Parathyroid adenoma (tissue), 2 donors: ENCODE data around the gene KLF3.

Experiments
- H2AFZ ChIP-seq: fragments of 300-600 bp; sonication (generic); one replicate; pipeline ENCODE4 v1.7.0; 2017; ENCODE audit warnings: antibody characterized with exemption, mild to moderate bottlenecking
- H3K27ac ChIP-seq: fragments of 300-600 bp; sonication (generic); one replicate; pipeline ENCODE4 v1.7.0; 2017
- H3K27me3 ChIP-seq: fragments of 300-600 bp; sonication (generic); one replicate; pipeline ENCODE4 v1.7.0; 2017; ENCODE audit warnings: low read length; ENCODE audit not compliant: control insufficient read depth, insufficient read depth
- H3K36me3 ChIP-seq: fragments of 300-600 bp; sonication (generic); one replicate; pipeline ENCODE4 v1.7.0; 2017; ENCODE audit warnings: low read length; ENCODE audit not compliant: control insufficient read depth, insufficient read depth
- H3K4me1 ChIP-seq: fragments of 300-600 bp; sonication (generic); one replicate; pipeline ENCODE4 v1.7.0; 2017; ENCODE audit warnings: control low read depth
- H3K4me2 ChIP-seq: fragments of 300-600 bp; sonication (generic); one replicate; pipeline ENCODE4 v1.7.0; 2017; ENCODE audit warnings: low read length
- H3K4me3 ChIP-seq: fragments of 300-600 bp; sonication (generic); one replicate; pipeline ENCODE4 v1.7.0; 2017; ENCODE audit warnings: low read depth, low read length
- H3K79me2 ChIP-seq: fragments of 300-600 bp; sonication (generic); one replicate; pipeline ENCODE4 v1.7.0; 2017; ENCODE audit warnings: control low read depth
- H3K9ac ChIP-seq: fragments of 300-600 bp; sonication (generic); one replicate; pipeline ENCODE4 v1.7.0; 2017; ENCODE audit warnings: mild to moderate bottlenecking
- H3K9me3 ChIP-seq: fragments of 300-600 bp; sonication (generic); one replicate; pipeline ENCODE4 v1.7.0; 2017; ENCODE audit warnings: low read length; ENCODE audit not compliant: control insufficient read depth
- TF ChIP-seq, protein P1 (sequence below): fragments of 300-600 bp; sonication (generic); IDR thresholded peaks from one replicate; pipeline ENCODE4 v1.7.0; 2017; ENCODE audit warnings: antibody characterized with exemption, mild to moderate bottlenecking
- donor health status: primary hyperparathyroidism.

Gene KLF3

DNA sequence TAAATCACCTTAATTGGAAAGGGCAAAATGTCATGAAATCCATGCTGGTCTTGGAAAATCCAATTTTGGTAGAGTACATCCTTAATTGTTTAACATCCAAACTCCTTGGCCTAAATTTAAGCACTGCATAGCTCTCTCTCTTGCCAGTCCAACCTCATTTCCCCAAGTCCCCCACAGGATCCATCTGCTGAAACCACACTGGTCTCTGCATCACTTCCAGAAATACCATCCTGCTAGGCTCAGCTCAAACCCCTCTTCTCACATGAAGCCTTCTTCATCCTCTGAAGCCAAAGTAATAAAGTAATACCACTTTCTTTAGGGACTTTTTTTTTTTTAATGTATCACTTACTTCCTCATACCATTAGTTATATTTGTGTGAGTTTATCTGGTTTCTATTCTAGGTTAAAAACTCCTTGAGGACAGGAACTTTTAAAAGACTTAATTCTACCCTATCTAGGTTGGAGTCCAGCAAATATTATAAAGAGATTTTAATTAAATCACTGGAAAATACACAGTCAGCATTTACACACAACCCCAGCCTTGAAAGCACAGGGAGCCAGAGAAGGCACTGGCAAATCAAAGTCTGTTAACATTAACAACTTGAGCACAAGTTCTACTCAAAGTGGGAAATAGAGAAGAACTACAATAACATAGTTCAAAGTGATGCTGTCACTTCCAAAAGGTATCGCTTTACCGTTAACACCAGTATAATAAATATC lies 16.7 kb upstream of the KLF3 start:
- Histone ChIP-seq H3K27me3 (no peaks in the 10 kb centered on the region), H3K4me3 (no peak overlapping the region), H2AFZ (no peak overlapping the region), H3K27ac (no peak overlapping the region), H3K9ac (no peak overlapping the region), H3K4me1 (no peaks in the 10 kb centered on the region), H3K36me3 (no peaks in the 10 kb centered on the region), H3K4me2 (no peak overlapping the region), H3K79me2 (no peaks in the 10 kb centered on the region), H3K9me3 (no peaks in the 10 kb centered on the region)
- TF ChIP-seq, protein P1, sequence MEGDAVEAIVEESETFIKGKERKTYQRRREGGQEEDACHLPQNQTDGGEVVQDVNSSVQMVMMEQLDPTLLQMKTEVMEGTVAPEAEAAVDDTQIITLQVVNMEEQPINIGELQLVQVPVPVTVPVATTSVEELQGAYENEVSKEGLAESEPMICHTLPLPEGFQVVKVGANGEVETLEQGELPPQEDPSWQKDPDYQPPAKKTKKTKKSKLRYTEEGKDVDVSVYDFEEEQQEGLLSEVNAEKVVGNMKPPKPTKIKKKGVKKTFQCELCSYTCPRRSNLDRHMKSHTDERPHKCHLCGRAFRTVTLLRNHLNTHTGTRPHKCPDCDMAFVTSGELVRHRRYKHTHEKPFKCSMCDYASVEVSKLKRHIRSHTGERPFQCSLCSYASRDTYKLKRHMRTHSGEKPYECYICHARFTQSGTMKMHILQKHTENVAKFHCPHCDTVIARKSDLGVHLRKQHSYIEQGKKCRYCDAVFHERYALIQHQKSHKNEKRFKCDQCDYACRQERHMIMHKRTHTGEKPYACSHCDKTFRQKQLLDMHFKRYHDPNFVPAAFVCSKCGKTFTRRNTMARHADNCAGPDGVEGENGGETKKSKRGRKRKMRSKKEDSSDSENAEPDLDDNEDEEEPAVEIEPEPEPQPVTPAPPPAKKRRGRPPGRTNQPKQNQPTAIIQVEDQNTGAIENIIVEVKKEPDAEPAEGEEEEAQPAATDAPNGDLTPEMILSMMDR = no peak

DNA sequence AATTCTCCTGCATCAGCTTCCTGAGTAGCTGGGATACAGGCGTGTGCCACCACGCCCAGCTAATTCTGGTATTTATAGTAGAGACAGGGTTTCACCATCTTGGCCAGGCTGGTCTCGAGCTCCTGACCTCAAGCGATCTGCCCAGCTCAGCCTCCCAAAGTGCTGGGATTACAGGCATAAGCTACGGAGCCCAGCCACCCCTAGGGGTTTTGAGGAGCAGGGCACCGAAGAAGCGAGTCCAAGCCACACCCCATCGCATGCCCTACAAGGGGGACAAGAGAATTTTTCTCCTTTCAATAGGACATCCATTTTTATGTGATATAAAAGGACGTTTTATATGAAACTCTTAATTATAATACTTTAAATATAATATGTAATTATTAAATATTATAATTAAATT lies 13.9 kb upstream of the KLF3 start:
- H3K9me3 ChIP-seq = no peaks in the 10 kb centered on the region

GRCh38 chr4:38654273-38654672 lies 9.7 kb upstream of the KLF3 start:
- Histone ChIP-seq H3K4me1 (no peaks in the 10 kb centered on the region), H3K9me3 (no peaks in the 10 kb centered on the region), H3K36me3 (no peaks in the 10 kb centered on the region), H3K27me3 (no peaks in the 10 kb centered on the region), H2AFZ (no peak overlapping the region), H3K27ac (no peak overlapping the region), H3K9ac (no peak overlapping the region), H3K4me3 (no peak overlapping the region), H3K79me2 (no peaks in the 10 kb centered on the region), H3K4me2 (no peak overlapping the region)
- TF ChIP-seq, protein P1 = no peak

More for the DNA sequence above, 13.9 kb upstream of the KLF3 start:
- Histone ChIP-seq H3K4me3 (no peak overlapping the region), H3K4me1 (no peaks in the 10 kb centered on the region), H2AFZ (no peak overlapping the region), H3K9ac (no peak overlapping the region), H3K27ac (no peak overlapping the region), H3K27me3 (no peaks in the 10 kb centered on the region), H3K4me2 (no peak overlapping the region), H3K36me3 (no peaks in the 10 kb centered on the region), H3K79me2 (no peaks in the 10 kb centered on the region)
- TF ChIP-seq, protein P1 = no peak

DNA sequence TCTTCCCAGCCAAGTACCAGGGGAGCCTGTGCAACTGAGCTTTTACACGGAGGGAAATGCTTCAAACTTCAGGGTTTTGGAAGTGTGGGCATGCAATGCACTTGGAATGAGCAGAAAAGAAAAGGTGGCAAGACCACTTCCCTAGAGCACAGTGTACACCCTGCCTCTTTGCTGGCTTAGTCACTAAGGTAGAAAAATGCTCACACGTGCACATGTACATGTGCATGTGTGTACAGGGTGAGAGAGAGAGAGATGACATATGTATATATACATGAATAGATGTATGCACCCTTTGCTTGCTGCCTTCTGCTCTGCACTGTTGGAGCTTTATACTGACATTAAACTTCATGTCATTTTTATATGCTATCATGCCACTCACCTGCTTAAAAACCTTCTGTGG lies 7.9 kb upstream of the KLF3 start:
- H3K79me2 ChIP-seq = no peaks in the 10 kb centered on the region
- H3K9me3 ChIP-seq = no peaks in the 10 kb centered on the region
- H2AFZ ChIP-seq = no peak overlapping the region
- H3K4me3 ChIP-seq = no peak overlapping the region
- no peak overlapping the region for H3K9ac ChIP-seq
- no peaks in the 10 kb centered on the region for H3K27me3 ChIP-seq
- TF ChIP-seq, protein P1 = no peak
- no peak overlapping the region for H3K4me2 ChIP-seq
- no peaks in the 10 kb centered on the region for H3K36me3 ChIP-seq
- no peak overlapping the region for H3K27ac ChIP-seq
- H3K4me1 ChIP-seq = no peaks in the 10 kb centered on the region

- Histone ChIP-seq H3K79me2 (no peaks in the 10 kb centered on the region), H3K4me2 (no peak overlapping the region), H3K27ac (no peak overlapping the region), H3K27me3 (no peaks in the 10 kb centered on the region), H3K9me3 (no peaks in the 10 kb centered on the region), H3K9ac (no peak overlapping the region), H3K36me3 (no peaks in the 10 kb centered on the region), H2AFZ (no peak overlapping the region), H3K4me3 (no peak overlapping the region), H3K4me1 (no peaks in the 10 kb centered on the region)
- TF ChIP-seq, protein P1 = no peak
Observed at GRCh38 chr4:38659346-38659745, 4.7 kb upstream of the KLF3 start.
